GM12801 (cell line): ENCODE measurements around the gene RPA4.

Experiments
- CTCF ChIP-seq: IDR thresholded peaks from one replicate; pipeline ENCODE4 v1.5.1; 2011; ENCODE audit warnings: control low read depth; ENCODE audit not compliant: insufficient read length; ENCODE audit errors: extremely low read depth

Gene RPA4

DNA sequence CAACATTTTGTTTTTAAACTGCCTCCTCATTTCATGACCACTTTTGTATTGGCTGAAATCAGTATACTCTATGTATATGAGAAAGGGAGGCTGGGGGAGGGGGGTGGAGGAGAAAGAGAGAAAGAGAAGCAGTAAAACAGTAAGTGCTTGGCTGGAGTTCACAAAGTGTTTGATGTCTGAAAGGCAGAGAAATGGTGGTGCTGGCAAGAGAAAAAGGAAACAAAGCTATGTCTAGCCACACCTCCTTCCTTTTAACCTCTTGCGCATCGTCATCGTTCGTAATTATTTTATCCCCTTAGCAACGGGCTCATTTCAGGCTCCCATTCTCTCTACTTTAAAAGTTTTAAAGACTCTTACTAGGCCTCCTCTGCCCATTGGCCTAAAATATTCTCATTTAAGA is 25.6 kb downstream of the RPA4 start:
- TF ChIP-seq CTCF: no peak

DNA sequence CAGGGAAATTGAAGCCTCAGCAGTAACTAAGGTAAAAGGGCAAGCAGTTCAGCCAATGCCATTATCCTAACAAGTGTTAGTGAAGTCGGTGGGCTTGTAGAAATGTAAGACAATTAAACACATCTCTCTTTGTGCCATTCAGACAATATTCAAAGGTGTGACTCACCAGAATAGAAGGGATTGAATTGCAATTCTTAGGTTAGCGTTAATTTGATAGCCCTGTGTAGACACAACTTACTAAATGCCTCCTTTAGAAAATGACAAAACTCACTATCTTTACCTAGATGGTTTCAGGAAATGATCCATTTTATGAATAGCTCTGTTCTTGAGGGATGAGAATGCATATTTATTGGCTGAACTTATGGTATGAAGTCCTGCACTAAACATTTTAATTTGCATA is 35.2 kb downstream of the RPA4 start:
- no peak for TF ChIP-seq CTCF

DNA sequence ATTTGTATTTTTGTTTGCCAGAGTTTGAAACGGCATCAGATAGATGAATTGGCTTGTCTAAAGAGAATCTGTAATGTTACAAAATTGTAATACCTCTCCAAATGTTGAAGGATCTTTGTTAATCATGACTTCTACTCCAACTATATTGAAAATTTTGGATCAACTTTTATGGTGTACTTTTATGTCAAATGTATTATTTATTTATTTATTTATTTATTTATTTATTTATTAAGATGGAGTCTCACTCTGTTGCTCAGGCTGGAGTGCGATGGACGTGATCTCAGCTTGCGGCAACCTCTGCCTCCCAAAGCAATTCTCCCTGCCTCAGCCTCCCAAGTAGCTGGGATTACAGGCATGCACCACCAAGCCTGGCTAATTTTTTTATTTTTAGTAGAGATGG is 36.0 kb downstream of the RPA4 start:
- TF ChIP-seq CTCF: no peak

- no peak for TF ChIP-seq CTCF
Observed at GRCh38 chrX:96924581-96924980, 40.9 kb downstream of the RPA4 start.

DNA sequence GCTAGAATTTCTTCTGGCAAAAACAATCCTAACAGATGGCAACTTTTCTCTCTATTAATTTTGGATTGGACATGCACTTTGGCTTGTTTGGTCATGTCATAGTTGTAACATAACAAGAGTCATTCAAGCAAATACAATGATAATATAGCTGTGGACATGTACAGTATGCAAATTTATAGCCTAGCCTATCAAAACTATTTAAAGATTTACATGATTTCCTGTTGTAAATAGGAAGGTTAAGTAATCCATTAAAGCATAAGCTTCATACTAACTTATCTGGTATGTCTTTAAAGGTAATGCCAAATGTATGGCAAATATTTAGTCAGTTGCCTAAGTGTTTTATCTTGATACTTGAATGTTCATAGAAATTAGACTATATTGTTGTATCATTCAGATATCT is 45.3 kb downstream of the RPA4 start:
- TF ChIP-seq CTCF: no peak
